IPS DF 4.7 (cell line): ENCODE results near the gene ENGASE.

Source experiments
- DNase-seq: peaks from one replicate; pipeline ENCODE4 v3.0.0-alpha.2; 2013; ENCODE audit warnings: low spot score; ENCODE audit errors: extremely low read depth

ENGASE gene

DNA sequence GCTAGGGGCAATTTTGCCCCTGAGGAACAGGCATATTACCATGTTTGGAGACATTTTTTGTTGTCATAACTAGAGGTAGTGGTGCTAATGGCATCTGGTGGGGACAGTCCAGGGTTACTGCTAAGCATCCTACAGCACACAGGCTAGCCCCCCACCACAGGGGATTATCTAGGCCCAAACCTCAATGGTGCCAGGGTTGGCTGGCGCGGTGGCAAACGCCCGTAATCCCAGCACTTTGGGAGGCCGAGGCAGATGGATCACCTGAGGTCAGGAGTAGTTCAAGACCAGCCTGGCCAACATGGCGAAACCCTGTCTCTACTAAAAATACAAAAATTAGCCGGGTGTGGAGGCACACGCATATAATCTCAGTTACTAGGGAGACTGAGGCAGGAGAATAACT is 35.5 kb upstream of the ENGASE start:
- DNase-seq = no peak

DNA sequence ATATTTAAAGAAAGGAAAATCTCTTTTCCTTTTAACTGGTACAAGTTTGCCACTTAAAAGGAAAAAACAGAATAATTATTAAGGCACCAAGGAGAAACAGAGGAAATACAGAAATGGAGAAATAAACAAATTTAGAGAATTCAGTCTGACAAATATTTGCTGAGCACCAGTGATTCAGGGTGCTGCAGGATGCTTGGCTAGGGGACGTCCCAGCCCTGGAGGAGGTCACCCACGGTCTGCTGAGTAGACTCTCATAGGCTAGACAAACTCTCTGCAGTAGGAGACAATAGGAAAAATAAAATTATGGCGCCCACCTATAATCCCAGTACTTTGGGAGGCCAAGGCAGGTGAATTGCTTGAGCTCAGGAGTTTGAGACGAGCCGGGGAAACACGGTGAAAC is 34.7 kb upstream of the ENGASE start:
- DNase-seq = no peak

DNA sequence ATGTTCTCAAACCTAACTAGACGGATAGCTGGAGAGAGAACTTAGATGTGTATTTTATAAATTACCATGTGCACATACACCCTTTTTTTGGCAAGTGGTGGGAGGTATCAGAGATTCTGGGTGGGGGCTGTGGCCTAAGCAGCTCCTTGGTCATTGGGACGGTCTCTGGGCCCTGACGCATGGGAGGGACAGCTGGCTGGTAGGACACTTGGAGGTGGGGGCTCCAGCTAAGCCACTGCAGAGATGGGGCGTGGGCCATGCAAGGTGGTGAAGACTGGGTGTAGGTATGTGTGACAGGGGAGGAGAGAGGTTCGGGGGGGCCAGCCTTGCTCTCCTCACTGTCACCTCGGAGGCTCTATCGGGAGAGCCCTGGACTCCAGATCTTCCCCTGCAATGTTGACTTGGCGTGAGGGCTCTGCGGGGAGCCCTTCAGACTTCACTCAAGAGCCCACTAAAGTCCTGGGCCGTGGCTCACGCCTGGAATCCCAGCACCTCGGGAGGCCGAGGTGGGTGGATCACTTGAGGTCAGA is 33.5 kb upstream of the ENGASE start:
- DNase-seq = no peak

DNA sequence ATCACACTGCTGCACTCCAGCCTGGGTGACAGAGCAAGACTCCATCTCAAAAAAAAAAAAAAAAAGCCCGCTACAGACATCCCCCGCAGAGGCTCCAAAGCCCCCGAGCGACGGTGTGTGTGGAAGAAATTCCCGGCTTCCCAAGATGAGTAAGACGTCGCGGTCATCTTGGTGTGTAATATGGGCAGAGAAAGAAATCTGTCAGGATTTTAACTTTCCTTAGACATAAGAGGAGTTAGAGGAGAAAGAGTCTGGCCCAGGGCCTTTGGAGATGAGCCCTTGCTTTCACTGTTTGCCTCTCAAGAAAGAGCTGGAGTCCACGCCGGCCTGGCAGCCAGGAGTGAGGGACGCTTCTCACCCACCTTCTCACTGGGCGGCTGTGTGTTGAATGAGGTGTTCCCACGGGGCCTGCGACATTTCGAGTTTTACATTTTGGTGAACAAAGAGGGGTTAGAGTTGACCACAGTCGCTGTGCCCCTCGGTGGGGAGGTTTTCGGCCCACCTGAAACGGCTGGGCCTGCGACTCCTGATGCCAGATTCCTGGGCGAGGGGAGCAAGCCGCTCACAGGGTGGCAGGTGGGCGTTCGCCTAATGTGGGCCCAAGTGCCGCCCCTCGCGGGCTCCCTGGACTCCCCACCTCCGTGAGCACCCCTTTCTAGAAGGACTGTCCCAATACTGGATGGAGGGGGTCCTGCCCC is 32.8 kb upstream of the ENGASE start:
- DNase-seq = no peak

DNA sequence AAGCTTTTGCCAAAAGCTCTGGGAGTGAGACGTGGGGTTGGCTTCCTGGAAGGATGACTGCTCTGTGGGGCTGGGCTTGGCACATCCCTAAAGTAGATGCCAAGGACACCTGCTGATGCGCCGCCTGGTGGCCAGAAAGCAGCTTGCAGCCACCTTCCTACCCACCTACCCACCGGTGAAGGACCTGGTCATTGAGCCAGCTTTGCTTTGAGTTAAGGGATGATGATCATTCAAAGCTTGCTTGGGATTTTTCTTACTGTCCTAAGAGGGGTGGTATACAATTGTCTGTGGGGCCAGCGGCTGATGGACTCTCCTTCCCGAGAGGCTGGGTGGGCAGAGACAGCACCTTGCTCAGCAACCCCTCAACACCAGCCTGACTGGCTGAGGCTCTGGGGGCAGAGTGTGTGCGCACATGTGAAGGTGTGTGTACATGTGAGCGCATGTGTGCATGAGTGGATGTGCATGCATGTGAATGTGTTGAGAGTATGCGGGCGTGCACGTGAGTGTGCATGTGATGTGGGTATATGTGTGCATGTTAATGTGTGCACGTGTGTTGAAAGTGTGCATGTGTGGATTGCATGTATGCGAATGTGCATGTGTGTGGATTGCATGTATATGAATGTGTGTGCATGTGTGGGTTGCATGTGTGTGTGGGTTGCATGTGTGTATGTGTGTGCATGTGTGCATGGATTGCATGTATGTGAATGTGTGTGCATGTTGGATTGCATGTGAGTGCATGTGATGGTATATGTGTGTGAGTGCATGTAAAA is 32.0 kb upstream of the ENGASE start:
- no peak for DNase-seq

DNA sequence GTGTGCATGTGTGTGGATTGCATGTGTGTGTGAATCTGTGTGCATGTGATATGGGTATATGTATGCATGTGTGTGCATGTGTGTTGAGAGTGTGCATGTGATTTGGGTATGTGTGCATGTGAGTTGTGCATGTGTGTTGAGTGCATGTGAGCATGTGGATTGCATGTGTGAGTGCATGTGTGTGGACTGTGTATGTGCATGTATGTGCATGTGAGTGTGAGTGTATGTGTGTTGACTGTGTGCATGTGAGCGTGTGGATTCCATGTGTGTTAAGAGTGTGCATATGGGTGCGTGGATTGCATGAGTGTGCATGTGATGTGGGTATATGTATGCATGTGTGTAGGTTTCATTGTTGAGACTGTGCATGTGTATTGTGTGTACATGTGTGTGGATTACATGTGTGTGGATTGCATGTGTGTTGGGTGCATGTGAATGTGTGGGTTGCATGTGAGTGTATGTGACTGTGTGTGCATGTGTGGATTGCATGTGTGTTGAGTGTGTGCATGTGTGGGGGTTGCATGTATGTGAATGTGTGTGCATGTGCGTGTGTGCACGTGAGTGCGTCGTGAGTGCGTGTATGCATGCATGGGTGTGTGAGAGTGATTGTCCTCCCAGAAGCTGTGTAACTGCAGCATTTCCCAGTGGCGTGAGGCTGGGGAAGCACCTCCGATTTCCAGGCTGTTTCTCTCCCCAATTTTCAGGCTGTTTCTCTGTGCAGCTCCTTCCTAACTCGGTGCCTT is 31.3 kb upstream of the ENGASE start:
- DNase-seq = no peak

DNA sequence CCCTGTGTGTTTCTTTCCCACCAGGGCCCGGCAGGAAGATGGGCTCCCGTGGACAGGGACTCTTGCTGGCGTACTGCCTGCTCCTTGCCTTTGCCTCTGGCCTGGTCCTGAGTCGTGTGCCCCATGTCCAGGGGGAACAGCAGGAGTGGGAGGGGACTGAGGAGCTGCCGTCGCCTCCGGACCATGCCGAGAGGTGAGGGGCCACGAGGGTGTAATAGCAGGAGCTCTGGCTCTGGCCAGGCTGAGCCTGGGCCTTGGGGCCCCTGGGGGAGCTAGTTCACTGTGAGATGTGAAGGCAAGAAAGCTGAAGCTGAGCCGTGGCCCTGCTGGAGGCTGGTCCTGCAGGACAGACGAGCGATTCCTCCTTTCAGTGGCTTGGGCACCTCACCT is 30.7 kb upstream of the ENGASE start:
- no peak for DNase-seq

DNA sequence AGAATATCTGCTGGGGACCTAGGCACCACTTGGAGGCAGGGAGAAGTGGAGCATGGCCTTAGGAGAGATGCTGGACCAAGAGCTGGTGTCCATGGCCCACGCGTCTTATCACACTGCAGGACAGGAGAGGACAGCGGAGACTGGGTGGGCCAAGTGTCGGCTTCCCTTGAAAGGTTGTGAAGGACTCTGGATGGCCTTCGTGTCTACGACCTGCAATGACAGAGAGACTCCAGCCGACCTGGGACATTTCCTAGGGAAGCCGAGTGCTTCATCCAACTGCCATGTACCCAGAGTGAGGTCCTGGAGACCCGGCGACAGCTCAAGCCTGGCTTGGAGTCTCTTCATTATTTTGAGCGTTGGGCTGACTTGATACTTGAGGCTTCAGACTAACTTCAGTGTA is 30.2 kb upstream of the ENGASE start:
- no peak for DNase-seq

DNA sequence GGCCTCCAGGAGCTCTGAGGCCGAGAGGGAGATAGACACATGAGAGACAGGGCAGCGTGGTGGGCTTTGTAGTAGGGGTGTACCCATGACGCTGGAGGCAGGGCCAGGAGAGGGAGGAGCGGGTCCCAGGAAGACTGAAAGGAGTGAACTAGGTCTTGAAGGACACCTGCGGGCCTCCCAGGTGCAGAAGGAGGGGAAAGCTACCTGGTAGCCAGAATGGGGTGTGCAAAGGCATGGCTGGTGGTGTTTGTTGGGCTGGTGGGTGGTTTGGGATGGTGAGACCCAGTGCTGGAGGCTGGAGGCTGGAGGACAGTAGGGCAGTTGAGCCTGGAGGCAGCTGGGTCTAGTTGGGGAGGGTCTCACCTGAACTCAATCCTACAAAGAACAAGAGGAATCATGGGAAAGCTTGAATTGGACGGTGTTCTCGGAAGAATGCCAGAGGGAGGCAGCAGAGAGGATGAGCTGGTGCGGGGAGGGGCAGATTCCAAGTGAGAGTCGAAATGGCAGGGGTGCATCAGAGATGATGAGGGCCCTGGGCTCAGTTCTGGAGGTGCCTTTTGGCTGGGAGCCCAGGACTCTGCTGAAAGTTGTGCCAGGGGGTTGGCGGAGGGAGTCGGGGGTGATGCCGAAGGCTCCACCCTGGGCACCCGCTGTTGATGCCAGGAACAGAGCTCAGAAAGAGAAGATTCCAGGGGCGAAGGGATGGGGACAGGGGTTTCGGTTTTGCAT is 29.5 kb upstream of the ENGASE start:
- DNase-seq = no peak

DNA sequence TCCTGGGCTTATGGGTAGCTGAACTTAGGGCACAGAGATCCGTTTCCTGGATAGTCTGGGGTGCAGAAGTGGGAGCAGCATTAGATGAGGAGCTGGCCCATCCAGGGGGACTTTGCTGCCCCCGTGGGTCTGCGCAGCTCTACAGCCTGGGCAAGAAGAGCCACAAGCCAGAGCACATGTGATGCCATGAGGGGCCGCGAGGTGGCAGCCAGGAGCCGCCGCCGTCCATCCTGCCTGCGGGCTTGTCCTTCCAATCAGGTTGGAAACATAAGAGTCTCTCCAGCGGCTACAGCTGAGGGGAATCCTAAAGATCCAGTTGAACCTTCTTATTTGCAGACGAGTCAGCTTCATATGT is 28.8 kb upstream of the ENGASE start:
- no peak for DNase-seq

DNA sequence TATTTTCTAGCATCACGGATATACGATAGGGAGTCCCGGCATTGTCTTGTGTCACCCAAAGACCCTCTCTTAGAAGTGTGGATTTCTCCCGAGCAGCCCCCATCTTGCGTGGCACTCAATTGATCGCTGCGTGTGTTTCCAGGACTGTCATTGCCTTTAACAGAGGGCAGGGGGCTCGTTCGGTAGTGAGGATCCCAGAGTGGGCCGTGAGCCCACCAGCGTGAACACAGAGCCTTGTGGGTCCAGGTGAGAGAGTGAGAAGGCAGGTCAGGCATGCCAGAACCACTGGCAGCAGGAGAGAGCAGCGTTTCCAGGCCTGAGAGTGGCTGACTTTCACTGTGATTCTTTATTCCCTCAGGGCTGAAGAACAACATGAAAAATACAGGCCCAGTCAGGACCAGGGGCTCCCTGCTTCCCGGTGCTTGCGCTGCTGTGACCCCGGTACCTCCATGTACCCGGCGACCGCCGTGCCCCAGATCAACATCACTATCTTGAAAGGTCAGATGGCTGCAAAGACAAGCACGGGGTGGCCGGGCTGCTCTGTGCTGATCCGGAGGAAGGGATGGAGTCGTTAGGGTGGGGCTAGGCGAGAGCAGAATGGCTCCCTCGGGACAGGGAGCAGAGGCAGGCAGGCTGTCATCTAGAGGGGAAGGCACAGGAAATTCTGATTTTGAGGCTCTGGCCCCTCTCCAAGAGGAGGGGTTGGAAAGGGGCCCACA is 28.3 kb upstream of the ENGASE start:
- DNase-seq = no peak

DNA sequence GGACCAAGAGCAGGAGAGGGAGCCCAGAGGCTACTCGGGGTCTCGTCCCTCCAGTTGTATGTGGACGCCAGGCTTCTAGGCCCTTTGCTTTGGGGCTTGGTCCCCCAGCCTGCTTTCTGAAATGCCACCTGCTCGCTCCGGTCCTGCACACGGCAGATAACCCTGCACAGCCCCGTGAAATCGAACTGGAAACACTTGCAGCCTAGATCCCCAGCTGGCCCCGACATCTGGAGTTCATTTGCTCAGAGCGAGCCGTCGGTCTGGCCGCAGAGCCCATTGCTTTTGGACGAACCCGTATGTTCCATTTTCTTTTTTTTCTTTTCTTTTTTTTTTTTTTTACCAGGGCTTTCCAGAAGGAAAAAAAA is 27.7 kb upstream of the ENGASE start:
- no peak for DNase-seq

DNA sequence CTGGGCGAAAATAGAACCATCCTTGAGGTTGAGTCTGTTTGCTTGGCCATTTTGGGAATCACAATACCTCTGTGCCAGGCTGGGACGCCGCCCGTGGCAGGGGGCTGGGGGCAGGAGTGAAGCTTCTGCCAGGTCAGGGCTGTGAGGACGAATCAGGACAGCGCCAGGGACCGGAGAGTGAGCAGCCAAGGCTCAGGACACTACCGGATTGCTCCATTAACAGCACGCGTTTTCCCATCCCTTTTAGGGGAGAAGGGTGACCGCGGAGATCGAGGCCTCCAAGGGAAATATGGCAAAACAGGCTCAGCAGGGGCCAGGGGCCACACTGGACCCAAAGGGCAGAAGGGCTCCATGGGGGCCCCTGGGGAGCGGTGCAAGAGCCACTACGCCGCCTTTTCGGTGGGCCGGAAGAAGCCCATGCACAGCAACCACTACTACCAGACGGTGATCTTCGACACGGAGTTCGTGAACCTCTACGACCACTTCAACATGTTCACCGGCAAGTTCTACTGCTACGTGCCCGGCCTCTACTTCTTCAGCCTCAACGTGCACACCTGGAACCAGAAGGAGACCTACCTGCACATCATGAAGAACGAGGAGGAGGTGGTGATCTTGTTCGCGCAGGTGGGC is 27.2 kb upstream of the ENGASE start:
- DNase-seq = no peak

DNA sequence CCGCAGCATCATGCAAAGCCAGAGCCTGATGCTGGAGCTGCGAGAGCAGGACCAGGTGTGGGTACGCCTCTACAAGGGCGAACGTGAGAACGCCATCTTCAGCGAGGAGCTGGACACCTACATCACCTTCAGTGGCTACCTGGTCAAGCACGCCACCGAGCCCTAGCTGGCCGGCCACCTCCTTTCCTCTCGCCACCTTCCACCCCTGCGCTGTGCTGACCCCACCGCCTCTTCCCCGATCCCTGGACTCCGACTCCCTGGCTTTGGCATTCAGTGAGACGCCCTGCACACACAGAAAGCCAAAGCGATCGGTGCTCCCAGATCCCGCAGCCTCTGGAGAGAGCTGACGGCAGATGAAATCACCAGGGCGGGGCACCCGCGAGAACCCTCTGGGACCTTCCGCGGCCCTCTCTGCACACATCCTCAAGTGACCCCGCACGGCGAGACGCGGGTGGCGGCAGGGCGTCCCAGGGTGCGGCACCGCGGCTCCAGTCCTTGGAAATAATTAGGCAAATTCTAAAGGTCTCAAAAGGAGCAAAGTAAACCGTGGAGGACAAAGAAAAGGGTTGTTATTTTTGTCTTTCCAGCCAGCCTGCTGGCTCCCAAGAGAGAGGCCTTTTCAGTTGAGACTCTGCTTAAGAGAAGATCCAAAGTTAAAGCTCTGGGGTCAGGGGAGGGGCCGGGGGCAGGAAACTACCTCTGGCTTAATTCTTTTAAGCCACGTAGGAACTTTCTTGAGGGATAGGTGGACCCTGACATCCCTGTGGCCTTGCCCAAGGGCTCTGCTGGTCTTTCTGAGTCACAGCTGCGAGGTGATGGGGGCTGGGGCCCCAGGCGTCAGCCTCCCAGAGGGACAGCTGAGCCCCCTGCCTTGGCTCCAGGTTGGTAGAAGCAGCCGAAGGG is 26.4 kb upstream of the ENGASE start:
- DNase-seq = no peak

DNA sequence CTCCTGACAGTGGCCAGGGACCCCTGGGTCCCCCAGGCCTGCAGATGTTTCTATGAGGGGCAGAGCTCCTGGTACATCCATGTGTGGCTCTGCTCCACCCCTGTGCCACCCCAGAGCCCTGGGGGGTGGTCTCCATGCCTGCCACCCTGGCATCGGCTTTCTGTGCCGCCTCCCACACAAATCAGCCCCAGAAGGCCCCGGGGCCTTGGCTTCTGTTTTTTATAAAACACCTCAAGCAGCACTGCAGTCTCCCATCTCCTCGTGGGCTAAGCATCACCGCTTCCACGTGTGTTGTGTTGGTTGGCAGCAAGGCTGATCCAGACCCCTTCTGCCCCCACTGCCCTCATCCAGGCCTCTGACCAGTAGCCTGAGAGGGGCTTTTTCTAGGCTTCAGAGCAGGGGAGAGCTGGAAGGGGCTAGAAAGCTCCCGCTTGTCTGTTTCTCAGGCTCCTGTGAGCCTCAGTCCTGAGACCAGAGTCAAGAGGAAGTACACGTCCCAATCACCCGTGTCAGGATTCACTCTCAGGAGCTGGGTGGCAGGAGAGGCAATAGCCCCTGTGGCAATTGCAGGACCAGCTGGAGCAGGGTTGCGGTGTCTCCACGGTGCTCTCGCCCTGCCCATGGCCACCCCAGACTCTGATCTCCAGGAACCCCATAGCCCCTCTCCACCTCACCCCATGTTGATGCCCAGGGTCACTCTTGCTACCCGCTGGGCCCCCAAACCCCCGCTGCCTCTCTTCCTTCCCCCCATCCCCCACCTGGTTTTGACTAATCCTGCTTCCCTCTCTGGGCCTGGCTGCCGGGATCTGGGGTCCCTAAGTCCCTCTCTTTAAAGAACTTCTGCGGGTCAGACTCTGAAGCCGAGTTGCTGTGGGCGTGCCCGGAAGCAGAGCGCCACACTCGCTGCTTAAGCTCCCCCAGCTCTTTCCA is 25.5 kb upstream of the ENGASE start:
- no peak for DNase-seq

DNA sequence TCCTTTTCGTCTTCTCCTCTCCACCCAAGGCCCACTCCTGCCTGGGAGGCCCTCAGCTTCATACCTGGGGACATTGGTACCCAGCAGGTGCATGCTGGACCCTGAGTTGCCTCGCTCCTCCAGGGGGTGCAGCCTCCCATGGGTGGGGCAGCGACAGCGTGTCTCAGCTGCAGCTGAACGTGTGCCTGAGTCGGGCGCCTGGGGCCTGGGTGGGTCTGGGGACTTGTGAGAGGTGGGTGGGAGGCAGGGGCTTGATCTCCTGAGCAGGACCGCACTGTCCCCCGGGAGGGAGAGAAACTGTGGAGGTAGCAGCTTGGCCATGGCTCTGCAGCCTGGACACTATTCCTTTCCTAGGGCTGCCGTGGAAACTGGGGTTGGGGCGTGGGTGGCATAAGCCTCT is 24.8 kb upstream of the ENGASE start:
- DNase-seq = no peak

DNA sequence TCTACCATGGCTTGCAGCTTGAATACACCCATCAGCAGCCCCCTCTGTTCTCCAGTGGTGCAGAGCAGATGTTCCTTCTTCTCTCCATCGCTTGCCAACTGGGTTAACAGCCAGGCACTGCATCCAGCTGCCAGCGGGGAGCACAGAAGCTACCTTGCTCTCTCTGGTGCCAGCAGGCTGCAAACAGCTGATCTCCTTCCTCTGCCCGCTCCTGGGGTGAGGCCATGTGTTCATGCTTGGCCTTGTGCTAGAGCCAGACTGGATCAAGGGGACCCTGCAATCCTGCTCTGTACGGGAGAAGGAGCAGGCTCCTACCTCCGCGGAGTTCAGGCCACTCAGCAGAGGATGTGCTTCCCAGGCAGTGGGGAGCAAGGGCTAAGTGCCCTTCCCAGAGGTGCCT is 24.1 kb upstream of the ENGASE start:
- no peak for DNase-seq

DNA sequence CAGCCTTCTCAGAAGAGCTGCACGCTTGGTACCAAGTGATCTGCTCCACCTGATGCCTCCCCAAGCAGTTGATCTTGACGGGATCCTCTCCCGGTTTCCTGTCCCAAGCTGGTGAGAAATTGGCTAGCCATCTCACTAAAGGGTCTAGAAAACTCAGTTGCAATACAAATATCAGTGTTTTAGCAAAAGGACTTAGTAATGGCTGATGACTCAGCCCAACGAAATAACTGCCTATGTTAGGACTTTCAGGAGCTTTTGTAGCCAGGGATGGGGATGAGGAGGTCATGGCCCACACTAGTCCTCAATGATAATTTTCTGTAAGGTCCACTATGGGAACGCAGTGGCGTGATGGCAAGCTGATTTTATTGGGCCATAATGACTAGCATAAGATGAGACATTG is 23.3 kb upstream of the ENGASE start:
- DNase-seq = no peak

DNA sequence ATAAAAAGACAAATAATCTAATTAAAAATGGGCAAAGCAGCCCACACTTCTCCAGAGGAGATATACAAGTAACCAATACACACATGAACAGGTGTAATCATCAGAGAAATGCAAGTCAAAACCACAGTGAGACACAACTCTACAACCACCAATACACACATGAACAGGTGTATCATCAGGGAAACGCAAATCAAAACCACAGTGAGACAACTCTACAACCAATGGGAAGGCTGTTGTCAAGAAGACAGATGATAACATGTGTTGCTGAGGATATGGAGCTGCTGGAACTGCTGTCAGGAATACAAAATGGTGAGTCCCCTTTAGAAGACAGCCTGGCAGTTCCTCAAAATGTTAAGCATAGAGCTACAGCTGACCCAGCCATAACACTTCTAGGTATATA is 22.5 kb upstream of the ENGASE start:
- DNase-seq = no peak
